ENCODE measurements around the gene TUBA4B. TPM values are rescaled to one million over a fixed set of nuclear protein-coding genes. Genes with fewer than 3 reads are reported as not detected.

Gene TUBA4B
- total and polyA plus RNA-seq, 2 donors (not counting 3 experiments of a cell fraction or from before 2014, with no cell fraction given): not detected

GRCh38 chr2:219205165-219205538, 47.9 kb upstream of the TUBA4B start:
- Histone ChIP-seq H3K4me1 (ENCODE audit: control insufficient read depth, extremely low read depth, insufficient read depth, low read length) (peaks cover 18% of the 10 kb centered on the region), H2AFZ (ENCODE audit: low read depth, low read length) (no peak overlapping the region), H4K20me1 (replicated peaks; ENCODE audit: control insufficient read depth, extremely low read depth, insufficient read depth, low read length) (no peaks in the 10 kb centered on the region), H3K9ac (replicated peaks; ENCODE audit: extremely low read depth, insufficient read depth, low read length) (no peak overlapping the region), H3K4me3 (replicated peaks in 1 of 3; ENCODE audit: insufficient read depth in 1 of 3, low read depth in 1 of 3, low read length in 3 of 3) (no peak overlapping the region), H3K79me2 (ENCODE audit: control insufficient read depth, insufficient read depth, low read length) (no peaks in the 10 kb centered on the region), H3K4me2 (ENCODE audit: insufficient read depth, low read length) (no peak overlapping the region), H3K9me1 (replicated peaks; ENCODE audit: control insufficient read depth, extremely low read depth, insufficient read depth, low read length) (no peaks in the 10 kb centered on the region), H3K27ac (ENCODE audit: insufficient read depth, low read depth, low read length) (no peak overlapping the region), H3K36me3 (ENCODE audit: control insufficient read depth in 2 of 2, extremely low read depth in 1 of 2, insufficient read depth in 2 of 2, low read length in 2 of 2) (peaks cover 0 to 7% of the 10 kb centered on the region in 2 experiments), H3K9me3 (replicated peaks; ENCODE audit: control insufficient read depth, insufficient read depth, low read length) (no peaks in the 10 kb centered on the region), H3K27me3 (ENCODE audit: control insufficient read depth in 2 of 2, insufficient read depth in 2 of 2, low read length in 2 of 2) (no peaks in the 10 kb centered on the region)
- POLR2A ChIA-PET: no interaction called here
- BruUV-seq (replicated peaks): no TSS peak
- intact Hi-C loops (cut with micrococcal nuclease): no loop called here
- no peak for DNase-seq (ENCODE audit: low read depth, low spot score)
- dilution Hi-C loops (cut with MboI; ENCODE audit: extremely low pct_ligation_motif_present, low sequenced_read_pairs): no loop called here
- no peak for TF ChIP-seq FOS (IDR thresholded peaks at IDR 0.05; ENCODE audit: borderline replicate concordance, insufficient read depth, low read length)
- TF ChIP-seq MAX (IDR thresholded peaks at IDR 0.05; ENCODE audit: insufficient read depth, insufficient read length): no peak
- TF ChIP-seq EZH2 (IDR thresholded peaks at IDR 0.05; ENCODE audit: borderline replicate concordance, low read depth, low read length, severe bottlenecking): no peak
- no peak for FAIRE-seq
- CTCF ChIA-PET: interaction anchor here (1.4 kb wide), 1 partner anchor 16 kb away, joined by 4 read pairs; no protein-coding TSS in a partner anchor

- Histone ChIP-seq H3K9me1 (replicated peaks; ENCODE audit: control insufficient read depth, extremely low read depth, insufficient read depth, low read length) (no peaks in the 10 kb centered on the region), H3K4me3 (replicated peaks in 1 of 3; ENCODE audit: insufficient read depth in 1 of 3, low read depth in 1 of 3, low read length in 3 of 3) (peak overlapping the region; percentile 27 to 83 (median 73)), H3K79me2 (ENCODE audit: control insufficient read depth, insufficient read depth, low read length) (no peaks in the 10 kb centered on the region), H4K20me1 (replicated peaks; ENCODE audit: control insufficient read depth, extremely low read depth, insufficient read depth, low read length) (no peaks in the 10 kb centered on the region), H3K9me3 (replicated peaks; ENCODE audit: control insufficient read depth, insufficient read depth, low read length) (no peaks in the 10 kb centered on the region), H3K4me2 (ENCODE audit: insufficient read depth, low read length) (peak overlapping the region; percentile 90), H3K36me3 (ENCODE audit: control insufficient read depth in 2 of 2, extremely low read depth in 1 of 2, insufficient read depth in 2 of 2, low read length in 2 of 2) (peaks cover 0 to 7% of the 10 kb centered on the region in 2 experiments), H3K4me1 (ENCODE audit: control insufficient read depth, extremely low read depth, insufficient read depth, low read length) (peaks cover 18% of the 10 kb centered on the region), H3K27ac (ENCODE audit: insufficient read depth, low read depth, low read length) (peak overlapping the region; percentile 25), H3K27me3 (ENCODE audit: control insufficient read depth in 2 of 2, insufficient read depth in 2 of 2, low read length in 2 of 2) (no peaks in the 10 kb centered on the region), H2AFZ (ENCODE audit: low read depth, low read length) (peak overlapping the region; percentile 97), H3K9ac (replicated peaks; ENCODE audit: extremely low read depth, insufficient read depth, low read length) (peak overlapping the region; percentile 60)
- FAIRE-seq (no peak), DNase-seq (ENCODE audit: low read depth, low spot score) (no peak)
- ChIA-PET POLR2A (interaction anchor here (0.7 kb wide), 1 partner anchor 30 kb away, joined by 3 read pairs; the partner anchor contains the start of gene CNPPD1), CTCF (interaction anchor here (1.0 to 3.1 kb wide), 10 partner anchors 9 to 176 kb away, joined by 3 to 14 read pairs (median 7); partner anchors contain the start of genes CNPPD1 and DNAJB2)
- dilution Hi-C loops (cut with MboI; ENCODE audit: extremely low pct_ligation_motif_present, low sequenced_read_pairs) (no loop called here), intact Hi-C loops (cut with micrococcal nuclease) (loop anchor here (1.0 to 2.0 kb wide), 6 partner anchors 23 to 183 kb away; partner anchors contain the start of genes ANKZF1, ATG9A, DNAJB2 and GLB1L)
- BruUV-seq (replicated peaks): no TSS peak
- no peak for TF ChIP-seq POLR2AphosphoS5 (IDR thresholded peaks at IDR 0.05; ENCODE audit: insufficient read depth, low read depth, low read length)
- no peak for TF ChIP-seq FOS (IDR thresholded peaks at IDR 0.05; ENCODE audit: borderline replicate concordance, insufficient read depth, low read length)
- no peak for TF ChIP-seq MAX (IDR thresholded peaks at IDR 0.05; ENCODE audit: insufficient read depth, insufficient read length)
Observed at GRCh38 chr2:219205981-219206327, 47.1 kb upstream of the TUBA4B start.

Measured in endothelial cell of umbilical vein (primary cell).